Nephron progenitor cell (in vitro differentiated cells): ENCODE results near the gene WDR91.

Experiments used
- DNase-seq: peaks from one replicate; pipeline ENCODE4 v3.0.0; 2021
- H3K27ac Mint-ChIP-seq: 2 replicates; pipeline ENCODE4 v1.8.0; 2021; ENCODE audit warnings: mild to moderate bottlenecking, moderate library complexity, mixed read lengths
- H3K27me3 Mint-ChIP-seq: 2 replicates; pipeline ENCODE4 v1.8.0; 2021; ENCODE audit warnings: mild to moderate bottlenecking, low read depth, mixed read lengths; ENCODE audit not compliant: poor library complexity
- H3K36me3 Mint-ChIP-seq: 2 replicates; pipeline ENCODE4 v1.8.0; 2021; ENCODE audit warnings: low read depth, mixed read lengths
- H3K4me1 Mint-ChIP-seq: 2 replicates; pipeline ENCODE4 v1.8.0; 2021; ENCODE audit warnings: mixed read lengths
- H3K4me3 Mint-ChIP-seq: 2 replicates; pipeline ENCODE4 v1.8.0; 2021; ENCODE audit warnings: mild to moderate bottlenecking, moderate library complexity, mixed read lengths
- H3K9me3 Mint-ChIP-seq: 2 replicates; pipeline ENCODE4 v1.8.0; 2021; ENCODE audit warnings: mild to moderate bottlenecking, moderate library complexity, mixed read lengths
- TF ChIP-seq, protein P1 (sequence below): fragments of 200-600 bp; sonication (generic); IDR thresholded peaks from 2 replicates; pipeline ENCODE4 v1.5.0; 2021; ENCODE audit warnings: antibody characterized with exemption

Gene WDR91

DNA sequence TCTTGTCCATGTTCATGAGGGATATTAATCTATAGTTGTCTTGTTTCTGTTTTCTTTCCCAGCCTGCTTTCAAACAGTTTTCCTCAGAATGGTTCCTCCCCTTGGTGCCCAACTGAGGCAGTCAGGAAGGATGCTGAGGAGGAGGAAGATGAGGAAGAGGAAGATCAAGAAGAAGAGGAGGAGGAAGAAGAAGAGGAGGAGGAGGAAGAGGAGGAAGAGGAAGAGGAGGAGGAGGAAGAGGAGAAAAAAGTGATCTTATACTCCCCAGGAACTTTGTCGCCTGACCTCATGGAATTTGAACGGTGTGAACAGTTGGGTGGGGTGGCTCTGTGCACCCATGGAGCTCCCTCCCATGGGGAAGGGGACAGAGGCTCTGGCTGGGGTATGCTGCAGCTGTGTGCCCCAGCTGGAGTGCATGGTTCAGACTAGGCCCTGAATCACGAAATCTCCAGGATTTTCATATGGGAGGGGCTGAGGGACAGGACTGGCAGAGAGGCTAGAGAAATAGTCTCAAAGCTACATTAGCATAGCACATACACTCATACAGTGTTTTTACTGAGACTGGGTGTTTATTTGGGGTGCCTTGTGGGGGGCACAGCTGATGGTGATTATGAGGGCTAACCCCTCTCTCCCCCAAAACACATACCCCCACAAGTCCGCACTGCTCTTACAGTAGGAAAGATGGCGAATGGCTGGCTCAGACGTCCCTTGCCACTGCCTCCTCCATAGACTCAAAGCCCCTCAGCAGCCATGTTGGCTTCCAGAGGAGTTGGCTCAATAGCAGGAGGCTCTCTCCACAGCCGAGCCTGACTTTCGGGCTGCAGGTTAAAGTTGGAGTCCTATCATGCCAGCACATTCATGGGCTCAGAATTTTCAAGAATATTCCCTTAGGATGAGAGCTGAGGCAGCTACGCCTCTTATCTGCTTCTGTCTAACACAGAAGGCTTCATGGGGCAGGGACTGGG is 34.2 kb upstream of the WDR91 start:
- DNase-seq = no peak
- Mint-ChIP-seq H3K27ac (no peak overlapping the region), H3K4me3 (no peak overlapping the region), H3K36me3 (no peaks in the 10 kb centered on the region), H3K9me3 (peaks cover 9% of the 10 kb centered on the region), H3K4me1 (peaks cover 6% of the 10 kb centered on the region), H3K27me3 (peaks cover 9% of the 10 kb centered on the region)
- TF ChIP-seq, protein P1, sequence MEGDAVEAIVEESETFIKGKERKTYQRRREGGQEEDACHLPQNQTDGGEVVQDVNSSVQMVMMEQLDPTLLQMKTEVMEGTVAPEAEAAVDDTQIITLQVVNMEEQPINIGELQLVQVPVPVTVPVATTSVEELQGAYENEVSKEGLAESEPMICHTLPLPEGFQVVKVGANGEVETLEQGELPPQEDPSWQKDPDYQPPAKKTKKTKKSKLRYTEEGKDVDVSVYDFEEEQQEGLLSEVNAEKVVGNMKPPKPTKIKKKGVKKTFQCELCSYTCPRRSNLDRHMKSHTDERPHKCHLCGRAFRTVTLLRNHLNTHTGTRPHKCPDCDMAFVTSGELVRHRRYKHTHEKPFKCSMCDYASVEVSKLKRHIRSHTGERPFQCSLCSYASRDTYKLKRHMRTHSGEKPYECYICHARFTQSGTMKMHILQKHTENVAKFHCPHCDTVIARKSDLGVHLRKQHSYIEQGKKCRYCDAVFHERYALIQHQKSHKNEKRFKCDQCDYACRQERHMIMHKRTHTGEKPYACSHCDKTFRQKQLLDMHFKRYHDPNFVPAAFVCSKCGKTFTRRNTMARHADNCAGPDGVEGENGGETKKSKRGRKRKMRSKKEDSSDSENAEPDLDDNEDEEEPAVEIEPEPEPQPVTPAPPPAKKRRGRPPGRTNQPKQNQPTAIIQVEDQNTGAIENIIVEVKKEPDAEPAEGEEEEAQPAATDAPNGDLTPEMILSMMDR = no peak

DNA sequence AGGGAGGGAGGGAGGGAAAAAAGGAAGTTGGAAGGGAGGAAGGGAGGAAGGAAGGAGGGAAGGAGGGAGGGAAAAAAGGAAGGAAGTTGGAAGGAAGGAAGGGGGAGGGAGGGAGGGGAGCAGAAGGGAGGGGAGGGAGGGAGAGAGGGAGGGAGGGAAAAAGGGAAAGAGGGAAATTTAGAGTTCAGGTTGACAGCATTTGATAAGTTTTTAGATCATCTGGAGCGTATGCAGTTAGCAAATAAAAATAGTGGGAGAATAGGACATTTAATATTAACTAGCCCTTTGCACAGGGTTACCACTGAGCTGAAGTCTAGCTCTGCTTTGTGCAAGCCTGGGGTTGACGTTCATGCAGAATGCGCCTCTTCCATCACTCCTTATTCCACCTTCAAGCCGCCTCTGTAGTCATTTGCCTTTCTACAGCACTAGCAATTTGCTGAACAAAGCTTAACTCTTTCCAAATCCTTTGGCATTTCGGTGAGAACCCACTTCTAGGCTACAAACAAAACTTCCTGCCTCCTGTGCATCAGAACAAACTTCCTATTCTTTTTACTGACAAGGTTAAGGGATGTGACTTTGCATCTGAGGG is 30.9 kb upstream of the WDR91 start:
- Mint-ChIP-seq H3K36me3 (no peaks in the 10 kb centered on the region), H3K4me1 (peaks cover 17% of the 10 kb centered on the region), H3K9me3 (peaks cover 5% of the 10 kb centered on the region), H3K27me3 (peaks cover 8% of the 10 kb centered on the region), H3K27ac (no peak overlapping the region), H3K4me3 (no peak overlapping the region)
- TF ChIP-seq, protein P1 = no peak
- no peak for DNase-seq

DNA sequence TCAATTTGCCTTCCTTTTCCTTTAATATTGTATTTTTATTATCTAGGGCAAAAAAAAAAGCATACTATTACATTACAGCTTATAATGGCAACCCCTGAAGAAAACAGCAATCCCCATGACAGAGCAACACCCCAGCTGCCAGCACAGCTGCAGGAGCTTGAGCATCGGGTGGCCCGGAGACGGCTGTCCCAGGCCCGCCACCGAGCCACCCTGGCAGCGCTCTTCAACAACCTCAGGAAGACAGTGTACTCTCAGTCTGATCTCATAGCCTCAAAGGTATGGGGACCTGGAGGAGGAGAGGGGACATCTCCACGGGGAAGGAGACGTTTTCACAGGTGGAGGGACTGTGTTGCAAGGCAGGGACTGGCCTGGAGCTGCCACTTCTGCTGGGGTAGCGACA is 29.1 kb upstream of the WDR91 start:
- Mint-ChIP-seq H3K27me3 (peaks cover 8% of the 10 kb centered on the region), H3K4me1 (peaks cover 23% of the 10 kb centered on the region), H3K4me3 (no peak overlapping the region), H3K36me3 (no peaks in the 10 kb centered on the region), H3K27ac (peak overlapping the region; percentile 81), H3K9me3 (peaks cover 3% of the 10 kb centered on the region)
- TF ChIP-seq, protein P1 = no peak
- no peak for DNase-seq

DNA sequence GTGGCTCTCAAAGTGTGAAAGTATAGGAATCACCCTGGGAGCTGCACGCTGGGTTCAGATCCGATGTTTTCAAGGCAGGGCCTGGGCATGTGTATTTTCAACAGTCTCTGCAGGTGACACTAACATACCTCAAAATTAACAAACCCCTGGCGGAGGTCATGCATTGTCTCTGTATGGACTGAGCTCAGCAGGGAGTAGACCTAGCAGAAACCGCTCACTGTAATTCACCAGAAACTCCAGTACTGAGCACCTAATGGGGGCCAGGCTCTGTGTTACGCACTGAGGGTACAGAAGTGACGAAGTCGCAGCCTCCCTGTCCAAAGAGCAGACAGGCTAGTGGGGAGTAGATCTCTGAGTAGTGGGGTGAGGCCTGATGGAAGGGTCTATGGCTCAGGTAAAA is 27.9 kb upstream of the WDR91 start:
- no peak for DNase-seq
- Mint-ChIP-seq H3K9me3 (no peaks in the 10 kb centered on the region), H3K36me3 (no peaks in the 10 kb centered on the region), H3K27ac (peak overlapping the region; percentile 60), H3K27me3 (peaks cover 8% of the 10 kb centered on the region), H3K4me1 (peaks cover 23% of the 10 kb centered on the region), H3K4me3 (no peak overlapping the region)
- TF ChIP-seq, protein P1 = no peak

DNA sequence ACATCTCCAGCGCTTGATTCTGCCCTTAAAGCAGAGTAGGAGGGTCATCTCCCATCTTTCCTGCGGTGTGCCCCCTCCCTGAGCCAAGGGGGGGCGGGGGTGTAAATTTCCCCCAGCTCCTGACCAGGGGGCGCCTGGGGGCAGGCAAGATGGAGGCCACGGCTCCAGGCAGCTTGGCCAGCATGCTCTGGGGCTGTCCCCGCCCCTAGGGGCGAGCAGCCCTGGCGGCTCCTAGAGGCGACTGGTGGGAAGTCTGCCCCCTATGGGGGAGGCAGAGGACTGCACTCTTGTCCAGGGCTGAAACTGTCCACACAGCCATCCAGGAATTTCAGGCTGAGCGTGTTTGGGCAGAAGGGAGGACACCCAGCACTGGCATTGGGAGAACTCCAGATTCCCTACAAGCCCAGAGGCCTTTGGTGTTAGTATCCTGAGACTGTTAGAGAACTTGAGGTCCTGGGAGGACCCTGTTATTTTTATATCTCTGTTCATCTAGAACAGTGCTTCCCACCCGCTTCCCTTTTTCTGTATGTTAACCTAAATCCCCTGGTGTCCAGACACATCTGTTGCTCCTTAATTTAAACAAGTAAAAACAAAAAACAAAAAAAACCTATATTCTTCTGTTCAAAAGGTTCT is 26.9 kb upstream of the WDR91 start:
- peaks cover 23% of the 10 kb centered on the region for H3K4me1 Mint-ChIP-seq
- H3K9me3 Mint-ChIP-seq = no peaks in the 10 kb centered on the region
- no peak overlapping the region for H3K27ac Mint-ChIP-seq
- TF ChIP-seq, protein P1 = peak; percentile 29
- H3K27me3 Mint-ChIP-seq = peaks cover 8% of the 10 kb centered on the region
- no peak overlapping the region for H3K4me3 Mint-ChIP-seq
- no peak for DNase-seq
- H3K36me3 Mint-ChIP-seq = no peaks in the 10 kb centered on the region
